GM12892 (cell line): Measurements from ENCODE around the gene ENHO.

Source experiments
- POLR2A ChIP-seq: IDR thresholded peaks from 2 replicates; pipeline ENCODE4 v1.6.1; 2011; ENCODE audit warnings: low read depth, low read length, control low read depth
- POLR2AphosphoS5 ChIP-seq: IDR thresholded peaks from 2 replicates; pipeline ENCODE4 v1.6.1; 2011; ENCODE audit warnings: low read depth, low read length, control low read depth

GRCh38 chr9:34510497-34511468 is 12.0 kb downstream of the ENHO start:
- TF ChIP-seq POLR2A: no peak
- TF ChIP-seq POLR2AphosphoS5: no peak
